Spleen (tissue), 7 donors: ENCODE measurements around the gene TMEM106C.

Source experiments
- CTCF ChIP-seq, 11 experiments: fragments of 200-600 bp in 7 of 11; fragments of 450-650 bp in 4 of 11; sonication (generic) in 4 of 11; IDR thresholded peaks in 8 of 11; conservative IDR thresholded peaks in 3 of 11; 1 replicate in 7 of 11; 2 replicates in 4 of 11; pipeline versions ENCODE4 v1.4.0 to v1.8.0; 2016 to 2021; ENCODE audit warnings: antibody characterized with exemption in 11 of 11, inconsistent platforms in 4 of 11, mild to moderate bottlenecking in 1 of 11
- POLR2A ChIP-seq, 3 donors: fragments of 450-650 bp; IDR thresholded peaks; one replicate each; pipeline ENCODE4 v1.5.1; 2017; ENCODE audit warnings: antibody characterized with exemption in 3 of 3, mild to moderate bottlenecking in 1 of 3
- POLR2AphosphoS5 ChIP-seq, 3 donors: sonication (generic); formaldehyde crosslinking; IDR thresholded peaks; one replicate each; pipeline ENCODE4 v1.5.1; 2017; ENCODE audit warnings: antibody characterized with exemption in 3 of 3
- donor health status: DM: no; HTN: no; CAD: no; lungs with moderate emphysema.
- donor health status: DM: no; HTN: no; CAD: no.
- donor health status: DM: no; HTN: no; CAD: no.

GRCh38 chr12:47954058-47954457 lies 9.3 kb upstream of the TMEM106C start:
- TF ChIP-seq CTCF (IDR thresholded peaks at IDR 0.05 in 8 of 11, conservative IDR thresholded peaks at IDR 0.05 in 3 of 11) = no peak
- no peak for TF ChIP-seq POLR2A (IDR thresholded peaks at IDR 0.05)
- TF ChIP-seq POLR2AphosphoS5 (IDR thresholded peaks at IDR 0.05) = no peak
